ENCODE data around the gene USP48.
A peak's percentile ranks its signal among the peaks of the same experiment; 100 is the strongest.

The USP48 gene

GRCh38 chr1:21669258-21670058 lies 113.5 kb downstream of the USP48 start, which contains the start of gene RAP1GAP:
Gene RAP1GAP (minus strand): TSS chr1:21669357. CDS start chr1:21620032, 49,325 bp downstream.
- DNase-seq (ENCODE audit: low read depth, low spot score) = no peak

- no peak for DNase-seq (ENCODE audit: low read depth, low spot score)
Measured at GRCh38 chr1:21668951-21669257, 114.0 kb downstream of the USP48 start.

GRCh38 chr1:21668232-21668950 lies 114.6 kb downstream of the USP48 start:
- no peak for DNase-seq (ENCODE audit: low read depth, low spot score)

- DNase-seq (ENCODE audit: low read depth, low spot score) = no peak
Measured at GRCh38 chr1:21667348-21668231, 115.4 kb downstream of the USP48 start.

GRCh38 chr1:21666576-21667320 lies 116.2 kb downstream of the USP48 start:
- no peak for DNase-seq (ENCODE audit: low read depth, low spot score)

GRCh38 chr1:21665711-21666575 lies 117.0 kb downstream of the USP48 start:
- DNase-seq (ENCODE audit: low read depth, low spot score) = no peak

GRCh38 chr1:21664806-21665588 lies 118.0 kb downstream of the USP48 start:
- no peak for DNase-seq (ENCODE audit: low read depth, low spot score)

- DNase-seq (ENCODE audit: low read depth, low spot score) = no peak
Measured at GRCh38 chr1:21663951-21664805, 118.8 kb downstream of the USP48 start.

- no peak for DNase-seq (ENCODE audit: low read depth, low spot score)
Measured at GRCh38 chr1:21663248-21663950, 119.5 kb downstream of the USP48 start.

GRCh38 chr1:21662426-21663247 lies 120.3 kb downstream of the USP48 start:
- no peak for DNase-seq (ENCODE audit: low read depth, low spot score)

- DNase-seq (ENCODE audit: low read depth, low spot score) = no peak
Measured at GRCh38 chr1:21661886-21662285, 121.1 kb downstream of the USP48 start.

- no peak for DNase-seq (ENCODE audit: low read depth, low spot score)
Measured at GRCh38 chr1:21659924-21660326, 123.0 kb downstream of the USP48 start.

- DNase-seq (ENCODE audit: low read depth, low spot score) = peak; percentile 26
Measured at GRCh38 chr1:21659099-21659923, 123.6 kb downstream of the USP48 start.

- no peak for DNase-seq (ENCODE audit: low read depth, low spot score)
Measured at GRCh38 chr1:21657456-21658190, 125.3 kb downstream of the USP48 start.

- DNase-seq (ENCODE audit: low read depth, low spot score) = no peak
Measured at GRCh38 chr1:21655748-21656147, 127.2 kb downstream of the USP48 start.

GRCh38 chr1:21655259-21655658 lies 127.7 kb downstream of the USP48 start:
- DNase-seq (ENCODE audit: low read depth, low spot score) = no peak
